GM12878 (cell line): ENCODE measurements around the gene TIMM17B. TPM values are rescaled to one million over a fixed set of nuclear protein-coding genes. Genes with fewer than 3 reads are reported as not detected.
A peak's percentile ranks its signal among the peaks of the same experiment; 100 is the strongest.

Experiments used
- ATAC-seq: fragments of 200-7000 bp; cut with Tn5 transposase; 3 replicates; pipeline ENCODE4 v1.9.1; 2020; ENCODE audit warnings: mild to moderate bottlenecking, moderate library complexity
- BruUV-seq: library from RNA; stranded (reverse); fragments of 400-500 nt; replicated peaks from 2 replicates; lab custom pipeline; 2021; lab: Mats Ljungman, UMichigan
- CTCF ChIA-PET: fragments of 300-600 bp; sonication (Branson Sonifier 250); formaldehyde crosslinking; extraction: SDS; loops from one replicate; lab custom pipeline; 2021; ENCODE audit warnings: inconsistent platforms; lab: Yijun Ruan, JAX
- POLR2A ChIA-PET: fragments of 350-600 bp; formaldehyde crosslinking; extraction: SDS; loops from one replicate; lab custom pipeline; 2021; ENCODE audit warnings: inconsistent platforms; lab: Charles Lee
- RAD21 ChIA-PET: fragments of 300-600 bp; sonication (Branson Sonifier 250); formaldehyde crosslinking; loops from one replicate; lab custom pipeline; 2023; ENCODE audit warnings: antibody characterized with exemption; ENCODE audit not compliant: unreplicated experiment; lab: Charles Lee
- SMC1A ChIA-PET: fragments of 300-600 bp; sonication (Branson Sonifier 250); formaldehyde crosslinking; loops from one replicate; lab custom pipeline; 2023; ENCODE audit not compliant: unreplicated experiment, uncharacterized antibody; lab: Charles Lee
- DNase-seq: peaks from one replicate; pipeline ENCODE4 v3.0.0-alpha.2; 2011; ENCODE audit warnings: low read depth, low spot score
- FAIRE-seq: peaks from 3 replicates; lab custom pipeline; 2011; peaks lifted over from hg19 to GRCh38; lab: Jason Lieb, UNC
- H2AFZ ChIP-seq: 2 replicates; pipeline ENCODE4 v1.6.0; 2011; ENCODE audit warnings: low read depth, low read length, control low read depth; ENCODE audit not compliant: control insufficient read depth
- H3K27ac ChIP-seq: 2 replicates; pipeline ENCODE4 v1.5.1; 2011; ENCODE audit warnings: control low read depth; ENCODE audit not compliant: control insufficient read depth, insufficient read depth
- H3K27me3 ChIP-seq, 2 experiments: replicated peaks in 1 of 2; 2 replicates each; pipeline versions ENCODE4 v1.6.0 to v1.6.1; 2011; ENCODE audit warnings: low read length in 1 of 2; ENCODE audit not compliant: control insufficient read depth in 2 of 2, insufficient read depth in 2 of 2
- H3K36me3 ChIP-seq, 2 experiments: 2 replicates each; pipeline ENCODE4 v1.5.1; 2011; ENCODE audit warnings: low read length in 1 of 2; ENCODE audit not compliant: control insufficient read depth in 2 of 2, insufficient read depth in 2 of 2
- H3K4me1 ChIP-seq: 2 replicates; pipeline ENCODE4 v1.6.1; 2011; ENCODE audit warnings: mild to moderate bottlenecking, low read length, moderate library complexity, mixed read lengths; ENCODE audit not compliant: control insufficient read depth, insufficient read depth
- H3K4me2 ChIP-seq: 2 replicates; pipeline ENCODE4 v1.6.0; 2011; ENCODE audit warnings: control low read depth; ENCODE audit not compliant: control insufficient read depth, insufficient read depth
- H3K4me3 ChIP-seq: fragments of 200-600 bp; sonication (generic); 2 replicates; pipeline ENCODE4 v1.5.1; 2016
- H3K79me2 ChIP-seq: 2 replicates; pipeline ENCODE4 v1.6.0; 2011; ENCODE audit warnings: low read length; ENCODE audit not compliant: control insufficient read depth, insufficient read depth
- H3K9ac ChIP-seq: 2 replicates; pipeline ENCODE4 v1.8.0; 2011; ENCODE audit warnings: low read length, control low read depth, mixed read lengths; ENCODE audit not compliant: control insufficient read depth, insufficient read depth
- H3K9me3 ChIP-seq: replicated peaks from 3 replicates; pipeline ENCODE4 v1.5.1; 2011; ENCODE audit warnings: mild to moderate bottlenecking, low read length; ENCODE audit not compliant: control insufficient read depth, insufficient read depth
- H4K20me1 ChIP-seq: 2 replicates; pipeline ENCODE4 v1.6.0; 2011; ENCODE audit not compliant: control insufficient read depth, insufficient read depth
- ATF2 ChIP-seq: IDR thresholded peaks from 2 replicates; pipeline ENCODE4 v1.6.1; 2012; ENCODE audit warnings: low read length, inconsistent platforms
- CBFB ChIP-seq: IDR thresholded peaks from 2 replicates; pipeline ENCODE4 v1.6.1; 2016; ENCODE audit warnings: antibody characterized with exemption, low read depth
- CUX1 ChIP-seq: IDR thresholded peaks from 2 replicates; pipeline ENCODE4 v1.6.1; 2012; ENCODE audit warnings: improper control_type of control experiment, low read depth, low read length; ENCODE audit not compliant: insufficient replicate concordance
- MEF2B ChIP-seq: fragments of 450-650 bp; IDR thresholded peaks from 2 replicates; pipeline ENCODE4 v1.6.1; 2018; ENCODE audit warnings: mild to moderate bottlenecking, moderate library complexity; ENCODE audit not compliant: partially characterized antibody, poor library complexity, severe bottlenecking
- MTA2 ChIP-seq: fragments of 450-650 bp; IDR thresholded peaks from 2 replicates; pipeline ENCODE4 v1.6.1; 2016; ENCODE audit warnings: low read depth, mild to moderate bottlenecking, moderate library complexity
- SKIL ChIP-seq: fragments of 450-650 bp; IDR thresholded peaks from 2 replicates; pipeline ENCODE4 v1.6.1; 2017; ENCODE audit warnings: mild to moderate bottlenecking, low read depth, inconsistent platforms; ENCODE audit not compliant: poor library complexity, severe bottlenecking
- SUPT20H ChIP-seq: IDR thresholded peaks from 2 replicates; pipeline ENCODE4 v1.6.1; 2011; ENCODE audit warnings: low read depth, mild to moderate bottlenecking, low read length, moderate library complexity, borderline replicate concordance; ENCODE audit not compliant: control insufficient read depth
- TCF12 ChIP-seq: IDR thresholded peaks from 2 replicates; pipeline ENCODE4 v1.6.1; 2011; ENCODE audit warnings: low read depth, mild to moderate bottlenecking, low read length
- USF2 ChIP-seq: IDR thresholded peaks from 2 replicates; pipeline ENCODE4 v1.6.1; 2011; ENCODE audit warnings: low read depth, low read length, improper control_type of control experiment, borderline replicate concordance
- ZSCAN29 ChIP-seq: fragments of 450-650 bp; IDR thresholded peaks from 2 replicates; pipeline ENCODE4 v1.6.1; 2017; ENCODE audit warnings: mild to moderate bottlenecking, moderate library complexity
- ZZZ3 ChIP-seq: IDR thresholded peaks from 2 replicates; pipeline ENCODE4 v1.6.1; 2011; ENCODE audit warnings: low read depth; ENCODE audit not compliant: control insufficient read depth, insufficient read length
- WGBS: methylation state at CpG from one replicate; pipeline ENCODE4 v1.1.6; 2016; ENCODE audit warnings: low lambda C conversion rate; ENCODE audit not compliant: insufficient replicate concordance, insufficient coverage; ENCODE audit errors: missing lambda C conversion rate; 5-methylcytosine and 5-hydroxymethylcytosine counted together
- in situ Hi-C: fragments of 300-500 bp; cut with MboI; formaldehyde crosslinking; loops from 9 replicates; pipeline ENCODE4 v1.14.3; 2018; ENCODE audit warnings: mixed read lengths
- intact Hi-C: fragments of 100-400 bp; cut with micrococcal nuclease; formaldehyde crosslinking; loops from one replicate; pipeline ENCODE4 v1.14.2; 2022; ENCODE audit not compliant: unreplicated experiment
- polyA plus RNA-seq, 11 experiments: library from polyadenylated mRNA; depleted of rRNA in 4 of 11; unstranded in 6 of 11; stranded (reverse) in 5 of 11; fragments of >200 nt; fragmentation: Nextera tagmentation in 4 of 11; fragmentation: Illumina TruSeq in 1 of 11; extraction: Ambion mirVana in 4 of 11; extraction: Trizol in 1 of 11; gene quantifications; 1 replicate in 1 of 11; 2 replicates in 10 of 11; pipeline versions ENCODE4 v1.2.1 to v1.2.3, GENCODE V29; 2011 to 2016; ENCODE audit warnings: inconsistent platforms in 2 of 11, missing spikeins in 2 of 11, low read depth in 1 of 11
- total RNA-seq, 4 experiments: library from RNA; depleted of rRNA in 3 of 4; stranded (reverse); fragments of >200 nt in 3 of 4; fragmentation: Illumina TruSeq in 1 of 4; extraction: Trizol in 1 of 4; gene quantifications; 2 replicates each; pipeline versions ENCODE4 v1.2.1 to v1.2.3, GENCODE V29; 2013 to 2021

TIMM17B gene
- total and polyA plus RNA-seq, 10 of the 15 experiments (the other 5 are each of a cell fraction or from before 2014, with no cell fraction given): 4.5 to 88.7 (median 47.5) TPM

GRCh38 chrX:48936429-48937053, 39.0 kb upstream of the TIMM17B start:
- Histone ChIP-seq H2AFZ (no peak overlapping the region), H4K20me1 (no peaks in the 10 kb centered on the region), H3K9me3 (no peaks in the 10 kb centered on the region; the same call in 2 of the 3 replicates), H3K27ac (peak overlapping the region; percentile 95), H3K27me3 (no peaks in the 10 kb centered on the region), H3K9ac (peak overlapping the region; percentile 68; the same call in 1 of the 2 replicates), H3K36me3 (peaks cover 2 to 13% of the 10 kb centered on the region in 2 experiments), H3K79me2 (peaks cover 32% of the 10 kb centered on the region), H3K4me3 (peak overlapping the region; percentile 28; the same call in 1 of the 2 replicates), H3K4me2 (peak overlapping the region; percentile 88), H3K4me1 (peaks cover 70% of the 10 kb centered on the region)
- no TSS peak for BruUV-seq
- CTCF ChIA-PET: interaction anchor here (0.8 to 2.5 kb wide), 7 partner anchors 9 to 288 kb away, joined by 3 to 8 read pairs (median 6); partner anchors contain the start of genes PQBP1 and TIMM17B
- FAIRE-seq: no peak
- 81% methylated on average over 8 of the region's 8 CpGs for WGBS
- in situ Hi-C loops (loop anchor here (25.0 kb wide), 1 partner anchor 1724 kb away; the partner anchor contains the start of gene CDK16), intact Hi-C loops (loop anchor here (1.0 to 5.0 kb wide), 3 partner anchors 17 to 854 kb away; partner anchors contain the start of genes HDAC6 and PIM2)
- no peak for DNase-seq
- no peak for TF ChIP-seq ATF2
- no peak for TF ChIP-seq TCF12
- no peak for TF ChIP-seq CBFB
- TF ChIP-seq MTA2: no peak
- peak; percentile 98 for TF ChIP-seq MEF2B
- no peak for TF ChIP-seq ZZZ3
- TF ChIP-seq ZSCAN29: no peak
- TF ChIP-seq USF2: no peak
- no peak for TF ChIP-seq SUPT20H
- TF ChIP-seq CUX1: peak; percentile 17
- no peak for TF ChIP-seq SKIL
- no peak for ATAC-seq
- POLR2A ChIA-PET: interaction anchor here (0.6 to 3.4 kb wide), 8 partner anchors 8 to 241 kb away, joined by 3 to 13 read pairs (median 6); partner anchors contain the start of genes PQBP1, SLC35A2 and TIMM17B
- RAD21 ChIA-PET: interaction anchor here (1.0 to 2.7 kb wide), 11 partner anchors 16 to 288 kb away, joined by 3 to 15 read pairs (median 5); partner anchors contain the start of genes HDAC6, PQBP1, SLC35A2 and TIMM17B
- SMC1A ChIA-PET: interaction anchor here (0.8 to 2.9 kb wide), 8 partner anchors 10 to 39 kb away, joined by 3 to 12 read pairs (median 7); partner anchors contain the start of genes OTUD5, PQBP1, SLC35A2 and TIMM17B
